HepG2 (cell line): ENCODE measurements around the gene NPHP1. TPM values are rescaled to one million over a fixed set of nuclear protein-coding genes. Genes with fewer than 3 reads are reported as not detected.
A peak's percentile ranks its signal among the peaks of the same experiment; 100 is the strongest.
"Not testable (repeated sequence)": the region's sequence is repeated elsewhere in the genome, so short reads cannot be mapped to it uniquely, and the experiment has no call there.

Source experiments
- ATAC-seq: fragments of 200-7000 bp; cut with Tn5 transposase; 3 replicates; pipeline ENCODE4 v1.9.1; 2020; ENCODE audit warnings: mild to moderate bottlenecking, moderate library complexity
- BruUV-seq: library from RNA; stranded (reverse); fragments of 400-500 nt; replicated peaks from 2 replicates; lab custom pipeline; 2021; lab: Mats Ljungman, UMichigan
- CTCF ChIA-PET: fragments of 300-600 bp; formaldehyde crosslinking; extraction: SDS; loops from one replicate; lab custom pipeline; 2021; ENCODE audit warnings: low total read pairs, inconsistent platforms, low intra/inter-chr PET ratio; lab: Yijun Ruan, JAX
- POLR2A ChIA-PET: fragments of 350-600 bp; sonication (Branson Sonifier 250); formaldehyde crosslinking; loops from one replicate; lab custom pipeline; 2020; ENCODE audit warnings: antibody characterized with exemption, inconsistent platforms; lab: Yijun Ruan, JAX
- DNase-seq: peaks from one replicate; pipeline ENCODE4 v3.0.0-alpha.2; 2015; ENCODE audit warnings: low spot score
- FAIRE-seq: peaks from 3 replicates; lab custom pipeline; 2011; peaks lifted over from hg19 to GRCh38; lab: Jason Lieb, UNC
- H2AFZ ChIP-seq: one replicate; pipeline ENCODE4 v1.6.1; 2011; ENCODE audit warnings: low read length, inconsistent platforms
- H3K27ac ChIP-seq: fragments of 300-600 bp; 3 replicates; pipeline ENCODE4 v1.8.0; 2011; ENCODE audit warnings: mixed run types, mild to moderate bottlenecking, mixed read lengths, low read length, inconsistent platforms; ENCODE audit not compliant: insufficient read depth; ENCODE audit errors: extremely low read length
- H3K27me3 ChIP-seq, 2 experiments: fragments of 200-600 bp in 1 of 2; 2 replicates in 1 of 2; 3 replicates in 1 of 2; pipeline versions ENCODE4 v1.6.0 to v1.8.0; 2011; ENCODE audit warnings: low read length in 2 of 2, mild to moderate bottlenecking in 2 of 2, moderate library complexity in 2 of 2, inconsistent platforms in 1 of 2; ENCODE audit not compliant: insufficient read depth in 2 of 2, control insufficient read depth in 1 of 2
- H3K36me3 ChIP-seq, 2 experiments: fragments of 200-600 bp in 1 of 2; replicated peaks in 1 of 2; 2 replicates in 1 of 2; 3 replicates in 1 of 2; pipeline versions ENCODE4 v1.5.1 to v1.8.0; 2011; ENCODE audit warnings: low read length in 2 of 2, inconsistent platforms in 1 of 2; ENCODE audit not compliant: insufficient read depth in 2 of 2, control insufficient read depth in 1 of 2
- H3K4me1 ChIP-seq: 2 replicates; pipeline ENCODE4 v1.5.1; 2012; ENCODE audit warnings: low read length, inconsistent platforms; ENCODE audit not compliant: insufficient read depth
- H3K4me2 ChIP-seq: 2 replicates; pipeline ENCODE4 v1.6.0; 2011; ENCODE audit warnings: low read depth, low read length, inconsistent platforms
- H3K4me3 ChIP-seq, 3 experiments: fragments of 200-600 bp in 1 of 3; sonication (generic), shearing (Covaris generic) in 1 of 3; replicated peaks in 1 of 3; 2 replicates each; pipeline ENCODE4 v1.5.1; 2011 to 2016; ENCODE audit warnings: low read length in 3 of 3, inconsistent platforms in 2 of 3, low read depth in 2 of 3, mild to moderate bottlenecking in 2 of 3, control low read depth in 1 of 3, mixed read lengths in 1 of 3; ENCODE audit not compliant: insufficient read depth in 1 of 3
- H3K79me2 ChIP-seq: one replicate; pipeline ENCODE4 v1.6.1; 2011; ENCODE audit warnings: low read length, inconsistent platforms; ENCODE audit not compliant: insufficient read depth
- H3K9ac ChIP-seq: 2 replicates; pipeline ENCODE4 v1.6.0; 2011; ENCODE audit warnings: mild to moderate bottlenecking, low read depth, low read length, inconsistent platforms; ENCODE audit not compliant: insufficient read depth
- H3K9me3 ChIP-seq: 2 replicates; pipeline ENCODE4 v1.5.1; 2012; ENCODE audit warnings: mild to moderate bottlenecking, low read length
- H4K20me1 ChIP-seq: 2 replicates; pipeline ENCODE4 v1.6.0; 2011; ENCODE audit warnings: inconsistent platforms, mild to moderate bottlenecking, low read length, moderate library complexity; ENCODE audit not compliant: insufficient read depth
- WGBS: methylation state at CpG from one replicate; pipeline ENCODE4 v1.1.6; 2017; ENCODE audit warnings: low lambda C conversion rate; 5-methylcytosine and 5-hydroxymethylcytosine counted together
- in situ Hi-C: cut with HindIII; loops from 2 replicates; pipeline ENCODE4 v1.10.0; 2017; ENCODE audit warnings: low pct_unique_long_range_greater_than_20kb; ENCODE audit not compliant: extremely low pct_ligation_motif_present
- intact Hi-C: fragments of 100-400 bp; cut with micrococcal nuclease; formaldehyde crosslinking; loops from one replicate; pipeline ENCODE4 v1.10.0; 2022; ENCODE audit not compliant: unreplicated experiment
- polyA plus RNA-seq, 8 experiments: library from polyadenylated mRNA; depleted of rRNA in 3 of 8; stranded (reverse) in 7 of 8; unstranded in 1 of 8; fragments of >200 nt; fragmentation: Illumina TruSeq in 4 of 8; extraction: Trizol in 4 of 8; gene quantifications; 2 replicates each; pipeline versions ENCODE4 v1.2.1 to v1.2.3, GENCODE V29; 2011 to 2016; ENCODE audit warnings: low read depth in 4 of 8, missing spikeins in 1 of 8, mixed read lengths in 1 of 8; ENCODE audit not compliant: insufficient read depth in 1 of 8
- total RNA-seq, 5 experiments: library from RNA; depleted of rRNA; stranded (reverse); fragments of >200 nt; fragmentation: Illumina TruSeq; extraction: Trizol; gene quantifications; 2 replicates each; pipeline ENCODE4 v1.2.3, GENCODE V29; 2016; ENCODE audit warnings: low read depth in 1 of 5

Gene NPHP1
- total and polyA plus RNA-seq, 2 of the 13 experiments (the other 11 are each of a cell fraction or from before 2014, with no cell fraction given) = 2.7 to 4.8 TPM

- H3K4me2 ChIP-seq, H3K36me3 ChIP-seq, H3K9ac ChIP-seq, CTCF ChIA-PET, H3K9me3 ChIP-seq, H3K4me1 ChIP-seq, BruUV-seq, H2AFZ ChIP-seq, H3K4me3 ChIP-seq, H3K79me2 ChIP-seq, POLR2A ChIA-PET, DNase-seq, H3K27ac ChIP-seq, intact Hi-C loops, in situ Hi-C loops, H4K20me1 ChIP-seq, FAIRE-seq, H3K27me3 ChIP-seq: not testable (repeated sequence)
- peak; percentile 50; the same call in 2 of the 3 replicates for ATAC-seq
- WGBS = 3% methylated on average over 5 of the region's 5 CpGs
Measured at GRCh38 chr2:110234514-110234913, 29.7 kb upstream of the NPHP1 start.

DNA sequence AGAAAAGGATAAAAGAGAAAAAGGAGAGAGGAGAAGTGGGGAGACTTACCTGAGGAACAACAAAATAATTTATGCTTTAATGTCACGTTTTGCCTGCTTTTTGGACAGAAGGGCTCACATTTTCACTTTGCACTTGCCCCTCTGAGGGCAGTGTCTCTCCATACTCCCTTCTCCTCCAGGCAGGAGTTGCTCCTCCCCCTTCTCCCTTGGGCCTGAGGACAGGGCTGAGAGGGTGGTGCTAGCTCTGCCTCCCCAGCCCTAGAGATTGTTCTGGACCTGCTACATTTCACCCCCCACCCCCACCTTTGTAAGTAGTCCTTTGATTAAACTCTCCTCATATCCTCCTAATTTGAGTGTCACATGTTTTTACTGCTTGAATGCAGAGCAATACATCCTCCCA, 25.1 kb upstream of the NPHP1 start:
- H3K9me3 ChIP-seq, H3K36me3 ChIP-seq, H3K27ac ChIP-seq, H3K4me2 ChIP-seq, ATAC-seq, H3K27me3 ChIP-seq, intact Hi-C loops, H3K4me3 ChIP-seq, H3K79me2 ChIP-seq, FAIRE-seq, BruUV-seq, POLR2A ChIA-PET, CTCF ChIA-PET, H4K20me1 ChIP-seq, H2AFZ ChIP-seq, H3K4me1 ChIP-seq, in situ Hi-C loops, DNase-seq, H3K9ac ChIP-seq: not testable (repeated sequence)
- no CpG with 5 or more reads among the region's 1 CpG for WGBS

DNA sequence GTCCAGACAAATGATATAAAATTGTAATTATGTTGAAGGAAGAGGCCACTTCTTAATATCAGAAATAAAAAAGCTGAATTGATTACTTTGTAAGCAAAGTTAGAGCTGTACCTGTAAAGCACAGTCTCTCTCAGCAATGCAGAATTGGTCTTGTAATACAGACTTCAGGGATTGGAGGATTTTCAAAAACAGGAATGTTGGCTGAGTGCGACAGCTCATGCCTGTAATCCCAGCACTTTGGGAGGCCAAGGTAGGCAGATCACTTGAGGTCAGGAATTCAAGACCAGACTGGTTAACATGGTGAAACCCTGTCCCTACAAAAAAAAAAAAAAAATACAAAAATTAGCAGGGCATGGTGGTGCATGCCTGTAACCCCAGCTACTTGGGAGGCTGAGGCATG, 17.8 kb upstream of the NPHP1 start:
- BruUV-seq, intact Hi-C loops, H2AFZ ChIP-seq, H3K27ac ChIP-seq, H3K4me2 ChIP-seq, H3K4me3 ChIP-seq, ATAC-seq, FAIRE-seq, H3K79me2 ChIP-seq, H3K9ac ChIP-seq, H3K4me1 ChIP-seq, in situ Hi-C loops, POLR2A ChIA-PET, DNase-seq, H4K20me1 ChIP-seq, H3K36me3 ChIP-seq, H3K9me3 ChIP-seq, CTCF ChIA-PET: not testable (repeated sequence)
- 52% methylated on average over 1 of the region's 1 CpG for WGBS
- peaks cover 0 to 14% of the 10 kb centered on the region in 2 experiments; a peak in 3 of 5 replicates for H3K27me3 ChIP-seq
